Measurements from ENCODE around the gene WDR82.

DNA sequence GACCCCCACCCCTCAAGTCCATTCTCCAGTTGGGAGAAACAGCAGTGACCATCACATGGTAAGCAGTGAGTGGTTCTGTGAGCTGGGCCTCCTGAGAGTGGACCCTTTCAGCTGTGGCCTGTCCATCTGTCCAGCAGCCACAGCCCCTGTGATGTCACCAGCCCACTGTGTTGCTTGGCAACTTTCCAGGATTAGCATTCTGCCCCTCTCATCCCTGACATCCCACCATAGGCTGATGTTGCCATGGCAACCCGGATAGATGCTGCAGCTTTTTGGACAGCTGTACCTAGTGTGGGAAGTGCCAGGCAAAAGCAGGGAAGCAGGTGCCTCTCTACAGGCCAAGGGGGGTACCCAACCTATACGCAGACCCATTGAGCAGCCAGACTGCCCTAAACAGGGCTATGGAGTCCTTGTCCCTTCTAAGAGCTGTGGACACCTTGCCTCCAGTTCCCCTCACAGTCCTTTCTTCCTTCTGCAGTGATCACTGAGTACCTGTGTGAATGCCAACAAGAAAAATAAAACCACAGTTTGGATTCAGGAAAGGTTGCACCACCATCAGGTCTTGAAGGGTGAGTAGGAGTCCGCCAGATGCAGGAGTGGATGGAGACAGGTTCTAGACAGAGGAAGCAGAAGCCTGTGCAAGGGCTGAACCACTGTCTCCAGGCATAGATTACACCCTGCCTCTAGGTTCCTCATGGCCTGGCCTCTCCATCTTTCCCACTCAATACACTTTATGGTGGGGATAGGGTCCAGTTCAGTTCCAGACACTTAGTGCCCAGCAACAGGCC lies 37.7 kb upstream of the WDR82 start, which contains the start of gene DNAH1:
- TF ChIP-seq, protein P1, sequence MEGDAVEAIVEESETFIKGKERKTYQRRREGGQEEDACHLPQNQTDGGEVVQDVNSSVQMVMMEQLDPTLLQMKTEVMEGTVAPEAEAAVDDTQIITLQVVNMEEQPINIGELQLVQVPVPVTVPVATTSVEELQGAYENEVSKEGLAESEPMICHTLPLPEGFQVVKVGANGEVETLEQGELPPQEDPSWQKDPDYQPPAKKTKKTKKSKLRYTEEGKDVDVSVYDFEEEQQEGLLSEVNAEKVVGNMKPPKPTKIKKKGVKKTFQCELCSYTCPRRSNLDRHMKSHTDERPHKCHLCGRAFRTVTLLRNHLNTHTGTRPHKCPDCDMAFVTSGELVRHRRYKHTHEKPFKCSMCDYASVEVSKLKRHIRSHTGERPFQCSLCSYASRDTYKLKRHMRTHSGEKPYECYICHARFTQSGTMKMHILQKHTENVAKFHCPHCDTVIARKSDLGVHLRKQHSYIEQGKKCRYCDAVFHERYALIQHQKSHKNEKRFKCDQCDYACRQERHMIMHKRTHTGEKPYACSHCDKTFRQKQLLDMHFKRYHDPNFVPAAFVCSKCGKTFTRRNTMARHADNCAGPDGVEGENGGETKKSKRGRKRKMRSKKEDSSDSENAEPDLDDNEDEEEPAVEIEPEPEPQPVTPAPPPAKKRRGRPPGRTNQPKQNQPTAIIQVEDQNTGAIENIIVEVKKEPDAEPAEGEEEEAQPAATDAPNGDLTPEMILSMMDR (IDR thresholded peaks at IDR 0.05; ENCODE audit: insufficient read depth, low read length), result no peak
- TF ChIP-seq GABPA (IDR thresholded peaks at IDR 0.05; ENCODE audit: low read depth) (no peak), SPI1 (IDR thresholded peaks at IDR 0.05; ENCODE audit: borderline replicate concordance, low read depth) (no peak), POLR2AphosphoS5 (IDR thresholded peaks at IDR 0.05; ENCODE audit: low read depth) (no peak)
- TF ChIP-seq, protein P2, sequence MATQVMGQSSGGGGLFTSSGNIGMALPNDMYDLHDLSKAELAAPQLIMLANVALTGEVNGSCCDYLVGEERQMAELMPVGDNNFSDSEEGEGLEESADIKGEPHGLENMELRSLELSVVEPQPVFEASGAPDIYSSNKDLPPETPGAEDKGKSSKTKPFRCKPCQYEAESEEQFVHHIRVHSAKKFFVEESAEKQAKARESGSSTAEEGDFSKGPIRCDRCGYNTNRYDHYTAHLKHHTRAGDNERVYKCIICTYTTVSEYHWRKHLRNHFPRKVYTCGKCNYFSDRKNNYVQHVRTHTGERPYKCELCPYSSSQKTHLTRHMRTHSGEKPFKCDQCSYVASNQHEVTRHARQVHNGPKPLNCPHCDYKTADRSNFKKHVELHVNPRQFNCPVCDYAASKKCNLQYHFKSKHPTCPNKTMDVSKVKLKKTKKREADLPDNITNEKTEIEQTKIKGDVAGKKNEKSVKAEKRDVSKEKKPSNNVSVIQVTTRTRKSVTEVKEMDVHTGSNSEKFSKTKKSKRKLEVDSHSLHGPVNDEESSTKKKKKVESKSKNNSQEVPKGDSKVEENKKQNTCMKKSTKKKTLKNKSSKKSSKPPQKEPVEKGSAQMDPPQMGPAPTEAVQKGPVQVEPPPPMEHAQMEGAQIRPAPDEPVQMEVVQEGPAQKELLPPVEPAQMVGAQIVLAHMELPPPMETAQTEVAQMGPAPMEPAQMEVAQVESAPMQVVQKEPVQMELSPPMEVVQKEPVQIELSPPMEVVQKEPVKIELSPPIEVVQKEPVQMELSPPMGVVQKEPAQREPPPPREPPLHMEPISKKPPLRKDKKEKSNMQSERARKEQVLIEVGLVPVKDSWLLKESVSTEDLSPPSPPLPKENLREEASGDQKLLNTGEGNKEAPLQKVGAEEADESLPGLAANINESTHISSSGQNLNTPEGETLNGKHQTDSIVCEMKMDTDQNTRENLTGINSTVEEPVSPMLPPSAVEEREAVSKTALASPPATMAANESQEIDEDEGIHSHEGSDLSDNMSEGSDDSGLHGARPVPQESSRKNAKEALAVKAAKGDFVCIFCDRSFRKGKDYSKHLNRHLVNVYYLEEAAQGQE (IDR thresholded peaks at IDR 0.05; ENCODE audit: insufficient replicate concordance, low read depth), result no peak
